GM12878 (cell line): ENCODE measurements around the gene ELAVL2. TPM values are rescaled to one million over a fixed set of nuclear protein-coding genes. Genes with fewer than 3 reads are reported as not detected.

ENCODE experiments used
- ATAC-seq: fragments of 200-7000 bp; cut with Tn5 transposase; 3 replicates; pipeline ENCODE4 v1.9.1; 2020; ENCODE audit warnings: mild to moderate bottlenecking, moderate library complexity
- BruUV-seq: library from RNA; stranded (reverse); fragments of 400-500 nt; replicated peaks from 2 replicates; lab custom pipeline; 2021; lab: Mats Ljungman, UMichigan
- CTCF ChIA-PET: fragments of 300-600 bp; sonication (Branson Sonifier 250); formaldehyde crosslinking; extraction: SDS; loops from one replicate; lab custom pipeline; 2021; ENCODE audit warnings: inconsistent platforms; lab: Yijun Ruan, JAX
- POLR2A ChIA-PET: fragments of 350-600 bp; formaldehyde crosslinking; extraction: SDS; loops from one replicate; lab custom pipeline; 2021; ENCODE audit warnings: inconsistent platforms; lab: Charles Lee
- RAD21 ChIA-PET: fragments of 300-600 bp; sonication (Branson Sonifier 250); formaldehyde crosslinking; loops from one replicate; lab custom pipeline; 2023; ENCODE audit warnings: antibody characterized with exemption; ENCODE audit not compliant: unreplicated experiment; lab: Charles Lee
- SMC1A ChIA-PET: fragments of 300-600 bp; sonication (Branson Sonifier 250); formaldehyde crosslinking; loops from one replicate; lab custom pipeline; 2023; ENCODE audit not compliant: unreplicated experiment, uncharacterized antibody; lab: Charles Lee
- DNase-seq: peaks from one replicate; pipeline ENCODE4 v3.0.0-alpha.2; 2011; ENCODE audit warnings: low read depth, low spot score
- FAIRE-seq: peaks from 3 replicates; lab custom pipeline; 2011; peaks lifted over from hg19 to GRCh38; lab: Jason Lieb, UNC
- H2AFZ ChIP-seq: 2 replicates; pipeline ENCODE4 v1.6.0; 2011; ENCODE audit warnings: low read depth, low read length, control low read depth; ENCODE audit not compliant: control insufficient read depth
- H3K27ac ChIP-seq: 2 replicates; pipeline ENCODE4 v1.5.1; 2011; ENCODE audit warnings: control low read depth; ENCODE audit not compliant: control insufficient read depth, insufficient read depth
- H3K27me3 ChIP-seq, 2 experiments: replicated peaks in 1 of 2; 2 replicates each; pipeline versions ENCODE4 v1.6.0 to v1.6.1; 2011; ENCODE audit warnings: low read length in 1 of 2; ENCODE audit not compliant: control insufficient read depth in 2 of 2, insufficient read depth in 2 of 2
- H3K36me3 ChIP-seq, 2 experiments: 2 replicates each; pipeline ENCODE4 v1.5.1; 2011; ENCODE audit warnings: low read length in 1 of 2; ENCODE audit not compliant: control insufficient read depth in 2 of 2, insufficient read depth in 2 of 2
- H3K4me1 ChIP-seq: 2 replicates; pipeline ENCODE4 v1.6.1; 2011; ENCODE audit warnings: mild to moderate bottlenecking, low read length, moderate library complexity, mixed read lengths; ENCODE audit not compliant: control insufficient read depth, insufficient read depth
- H3K4me2 ChIP-seq: 2 replicates; pipeline ENCODE4 v1.6.0; 2011; ENCODE audit warnings: control low read depth; ENCODE audit not compliant: control insufficient read depth, insufficient read depth
- H3K4me3 ChIP-seq: fragments of 200-600 bp; sonication (generic); 2 replicates; pipeline ENCODE4 v1.5.1; 2016
- H3K79me2 ChIP-seq: 2 replicates; pipeline ENCODE4 v1.6.0; 2011; ENCODE audit warnings: low read length; ENCODE audit not compliant: control insufficient read depth, insufficient read depth
- H3K9ac ChIP-seq: 2 replicates; pipeline ENCODE4 v1.8.0; 2011; ENCODE audit warnings: low read length, control low read depth, mixed read lengths; ENCODE audit not compliant: control insufficient read depth, insufficient read depth
- H3K9me3 ChIP-seq: replicated peaks from 3 replicates; pipeline ENCODE4 v1.5.1; 2011; ENCODE audit warnings: mild to moderate bottlenecking, low read length; ENCODE audit not compliant: control insufficient read depth, insufficient read depth
- H4K20me1 ChIP-seq: 2 replicates; pipeline ENCODE4 v1.6.0; 2011; ENCODE audit not compliant: control insufficient read depth, insufficient read depth
- ASH2L ChIP-seq: fragments of 300-600, 200-600 bp; sonication (generic); IDR thresholded peaks from 2 replicates; pipeline ENCODE4 v1.6.1; 2017; ENCODE audit warnings: low read depth, mild to moderate bottlenecking, borderline replicate concordance
- BACH1 ChIP-seq: fragments of 450-650 bp; IDR thresholded peaks from 2 replicates; pipeline ENCODE4 v1.6.1; 2017; ENCODE audit warnings: mild to moderate bottlenecking, borderline replicate concordance
- CBX5 ChIP-seq: sonication (generic); IDR thresholded peaks from 2 replicates; pipeline ENCODE4 v1.6.1; 2016; ENCODE audit warnings: low read depth, moderate library complexity, mild to moderate bottlenecking, inconsistent platforms
- CHD2 ChIP-seq: IDR thresholded peaks from 2 replicates; pipeline ENCODE4 v1.6.1; 2011; ENCODE audit warnings: low read depth, low read length, improper control_type of control experiment, borderline replicate concordance
- DPF2 ChIP-seq: fragments of 450-650 bp; IDR thresholded peaks from 2 replicates; pipeline ENCODE4 v1.6.1; 2017; ENCODE audit warnings: mild to moderate bottlenecking
- E2F4 ChIP-seq: IDR thresholded peaks from 2 replicates; pipeline ENCODE4 v1.6.1; 2012; ENCODE audit warnings: low read depth, low read length, improper control_type of control experiment
- ETV6 ChIP-seq, 2 experiments: fragments of 450-650 bp in 1 of 2; IDR thresholded peaks in 1 of 2; conservative IDR thresholded peaks in 1 of 2; 2 replicates each; pipeline ENCODE4 v1.6.1; 2014; ENCODE audit warnings: antibody characterized with exemption in 1 of 2, borderline replicate concordance in 1 of 2, low read depth in 1 of 2, mild to moderate bottlenecking in 1 of 2, moderate library complexity in 1 of 2
- KLF5 ChIP-seq: fragments of 450-650 bp; IDR thresholded peaks from 2 replicates; pipeline ENCODE4 v1.6.1; 2014; ENCODE audit warnings: mild to moderate bottlenecking; ENCODE audit not compliant: partially characterized antibody
- MAX ChIP-seq: IDR thresholded peaks from 2 replicates; pipeline ENCODE4 v1.6.1; 2012; ENCODE audit warnings: low read depth, low read length, improper control_type of control experiment
- NR2C2 ChIP-seq: IDR thresholded peaks from 2 replicates; pipeline ENCODE4 v1.6.1; 2011; ENCODE audit warnings: borderline replicate concordance, low read depth; ENCODE audit not compliant: control insufficient read depth, insufficient read length
- RELA ChIP-seq: fragments of 450-650 bp; IDR thresholded peaks from 2 replicates; pipeline ENCODE4 v1.8.0; 2014; ENCODE audit warnings: borderline replicate concordance; ENCODE audit not compliant: partially characterized antibody
- SIN3A ChIP-seq: IDR thresholded peaks from 2 replicates; pipeline ENCODE4 v1.6.1; 2012; ENCODE audit warnings: low read depth, low read length, improper control_type of control experiment
- SMARCA5 ChIP-seq: fragments of 450-650 bp; IDR thresholded peaks from 2 replicates; pipeline ENCODE4 v1.6.1; 2017; ENCODE audit warnings: mild to moderate bottlenecking
- TAF1 ChIP-seq: IDR thresholded peaks from 2 replicates; pipeline ENCODE4 v1.6.1; 2011; ENCODE audit warnings: mild to moderate bottlenecking, low read depth, low read length, borderline replicate concordance
- ZBED1 ChIP-seq: IDR thresholded peaks from 2 replicates; pipeline ENCODE4 v1.6.1; 2016; ENCODE audit warnings: borderline replicate concordance
- ZNF274 ChIP-seq: IDR thresholded peaks from one replicate; pipeline ENCODE4 v1.8.0; 2011; ENCODE audit not compliant: insufficient read length, insufficient read depth
- ZZZ3 ChIP-seq: IDR thresholded peaks from 2 replicates; pipeline ENCODE4 v1.6.1; 2011; ENCODE audit warnings: low read depth; ENCODE audit not compliant: control insufficient read depth, insufficient read length
- WGBS: methylation state at CpG from one replicate; pipeline ENCODE4 v1.1.6; 2016; ENCODE audit warnings: low lambda C conversion rate; ENCODE audit not compliant: insufficient replicate concordance, insufficient coverage; ENCODE audit errors: missing lambda C conversion rate; 5-methylcytosine and 5-hydroxymethylcytosine counted together
- in situ Hi-C: fragments of 300-500 bp; cut with MboI; formaldehyde crosslinking; loops from 9 replicates; pipeline ENCODE4 v1.14.3; 2018; ENCODE audit warnings: mixed read lengths
- intact Hi-C: fragments of 100-400 bp; cut with micrococcal nuclease; formaldehyde crosslinking; loops from one replicate; pipeline ENCODE4 v1.14.2; 2022; ENCODE audit not compliant: unreplicated experiment
- polyA plus RNA-seq, 11 experiments: library from polyadenylated mRNA; depleted of rRNA in 4 of 11; unstranded in 6 of 11; stranded (reverse) in 5 of 11; fragments of >200 nt; fragmentation: Nextera tagmentation in 4 of 11; fragmentation: Illumina TruSeq in 1 of 11; extraction: Ambion mirVana in 4 of 11; extraction: Trizol in 1 of 11; gene quantifications; 1 replicate in 1 of 11; 2 replicates in 10 of 11; pipeline versions ENCODE4 v1.2.1 to v1.2.3, GENCODE V29; 2011 to 2016; ENCODE audit warnings: inconsistent platforms in 2 of 11, missing spikeins in 2 of 11, low read depth in 1 of 11
- total RNA-seq, 4 experiments: library from RNA; depleted of rRNA in 3 of 4; stranded (reverse); fragments of >200 nt in 3 of 4; fragmentation: Illumina TruSeq in 1 of 4; extraction: Trizol in 1 of 4; gene quantifications; 2 replicates each; pipeline versions ENCODE4 v1.2.1 to v1.2.3, GENCODE V29; 2013 to 2021

ELAVL2 gene
- total and polyA plus RNA-seq, 10 of the 15 experiments (the other 5 are each of a cell fraction or from before 2014, with no cell fraction given): 0.24 to 2.6 (median 0.76) TPM

DNA sequence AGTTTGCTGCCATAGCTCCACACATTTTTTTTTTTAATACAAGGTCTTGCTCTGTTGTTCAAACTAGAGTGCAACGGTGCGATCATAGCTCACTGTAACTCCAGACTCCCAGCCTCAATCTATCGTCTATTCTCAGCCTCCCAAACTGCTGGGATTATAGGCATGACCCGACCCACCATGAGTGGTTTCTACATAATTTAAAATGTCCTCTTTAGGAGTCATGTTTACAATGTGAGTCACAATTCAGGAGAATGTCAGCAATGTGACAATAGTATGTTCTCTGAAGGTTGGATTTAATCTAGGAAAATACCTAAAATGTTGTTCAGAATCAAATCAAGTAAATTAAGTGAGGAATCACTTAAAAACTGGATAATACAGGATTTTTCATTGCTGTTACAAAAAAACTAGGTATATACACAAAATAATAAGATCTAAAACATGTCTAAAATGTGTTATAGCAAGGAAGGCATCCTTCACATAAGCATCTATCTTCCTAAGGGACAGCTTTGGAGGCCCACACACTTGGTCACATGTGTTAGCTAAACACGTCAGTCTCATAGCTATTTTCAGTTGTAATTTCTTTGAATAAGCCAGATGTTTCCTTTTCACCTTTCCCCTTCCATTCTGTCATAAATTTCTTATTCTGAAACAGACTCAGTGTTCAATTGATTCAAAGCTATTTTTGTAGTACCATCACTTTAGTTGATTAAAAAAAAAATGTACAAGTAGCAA, 30.0 kb upstream of the ELAVL2 start (continued):
- TF ChIP-seq E2F4 (no peak), ASH2L (no peak), CBX5 (no peak), KLF5 (no peak)

GRCh38 chr9:23850690-23851629, 24.9 kb upstream of the ELAVL2 start:
- H3K4me2 ChIP-seq: 0 out of 2 replicates have a peak overlapping the region, but pooled peaks have one; percentile 17
- H3K79me2 ChIP-seq: no peaks in the 10 kb centered on the region
- 34% methylated on average over 56 of the region's 62 CpGs for WGBS
- ATAC-seq (peak; percentile 88), FAIRE-seq (no peak), DNase-seq (no peak)
- ChIA-PET SMC1A (no interaction called here), CTCF (no interaction called here), RAD21 (interaction anchor here (1.2 to 1.6 kb wide), 6 partner anchors 16 to 187 kb away, joined by 3 to 6 read pairs (median 4); no protein-coding TSS in a partner anchor), POLR2A (no interaction called here)
- no peaks in the 10 kb centered on the region for H3K4me1 ChIP-seq
- in situ Hi-C loops (no loop called here), intact Hi-C loops (no loop called here)
- no peak overlapping the region for H2AFZ ChIP-seq
- no peak overlapping the region for H3K27ac ChIP-seq
- no peaks in the 10 kb centered on the region for H3K36me3 ChIP-seq
- BruUV-seq: no TSS peak
- H3K27me3 ChIP-seq: no peaks in the 10 kb centered on the region
- no peak overlapping the region for H3K4me3 ChIP-seq
- H3K9me3 ChIP-seq: no peaks in the 10 kb centered on the region
- no peaks in the 10 kb centered on the region for H4K20me1 ChIP-seq
- H3K9ac ChIP-seq: no peak overlapping the region
- TF ChIP-seq BACH1: no peak
- no peak for TF ChIP-seq SMARCA5
- TF ChIP-seq ETV6 (conservative IDR thresholded peaks at IDR 0.05 in 1 of 2, IDR thresholded peaks at IDR 0.05 in 1 of 2; ENCODE audit: borderline replicate concordance in 1 of 2, low read depth in 1 of 2): no peak
- no peak for TF ChIP-seq E2F4
- TF ChIP-seq DPF2: no peak
- TF ChIP-seq MAX: 0 out of 2 replicates have a peak, but pooled peaks have one; percentile 13
- TF ChIP-seq ZNF274: no peak
- TF ChIP-seq NR2C2: no peak
- TF ChIP-seq TAF1: no peak
- peak; percentile 74 for TF ChIP-seq ZZZ3
- TF ChIP-seq SIN3A: 0 out of 2 replicates have a peak, but pooled peaks have one; percentile 17
- no peak for TF ChIP-seq ZBED1
- no peak for TF ChIP-seq RELA
- TF ChIP-seq CHD2: no peak
